ENCODE results near the gene CDT1. TPM values are rescaled to one million over a fixed set of nuclear protein-coding genes. Genes with fewer than 3 reads are reported as not detected.

The CDT1 gene
- total RNA-seq, 1 donor = 7.8 TPM

DNA sequence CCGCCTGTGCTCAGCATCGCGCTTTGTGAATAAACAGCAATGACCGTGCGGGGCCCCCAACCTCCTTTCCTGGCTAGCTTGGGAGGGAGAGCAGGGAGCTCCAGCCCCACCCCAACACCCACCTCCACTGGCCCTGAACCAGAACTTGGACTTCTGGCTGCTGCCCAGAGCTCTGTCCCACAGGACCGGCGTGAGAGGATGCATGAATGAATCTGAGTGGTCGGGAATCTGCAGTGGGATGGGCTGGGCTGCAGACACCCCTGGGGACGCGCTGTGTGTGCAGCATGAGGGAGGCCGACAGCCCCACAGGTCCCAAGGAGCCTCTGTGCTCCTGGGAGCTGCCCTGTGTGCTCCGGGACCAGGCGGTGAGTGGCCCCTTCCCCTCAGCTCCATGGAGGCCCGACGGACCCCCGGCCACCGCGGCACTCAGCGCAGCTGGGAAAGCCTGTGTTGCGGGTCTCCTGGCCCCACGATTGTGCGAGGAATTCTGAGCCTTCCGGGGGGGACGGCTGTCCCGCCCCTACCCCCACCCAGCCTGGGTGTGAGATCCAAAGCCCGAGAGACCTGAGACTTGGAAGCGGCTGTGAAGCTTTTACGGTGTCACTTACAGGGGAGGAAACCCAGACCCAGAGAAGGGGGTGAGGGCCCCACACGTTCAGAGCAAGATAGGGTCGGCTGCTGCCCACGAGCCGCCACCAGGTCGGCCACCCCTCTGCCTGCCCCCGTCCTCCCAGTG, 24.0 kb upstream of the CDT1 start:
- no peak overlapping the region for H3K4me3 ChIP-seq (ENCODE audit: low read depth, low read length)
- TF ChIP-seq, protein P1, sequence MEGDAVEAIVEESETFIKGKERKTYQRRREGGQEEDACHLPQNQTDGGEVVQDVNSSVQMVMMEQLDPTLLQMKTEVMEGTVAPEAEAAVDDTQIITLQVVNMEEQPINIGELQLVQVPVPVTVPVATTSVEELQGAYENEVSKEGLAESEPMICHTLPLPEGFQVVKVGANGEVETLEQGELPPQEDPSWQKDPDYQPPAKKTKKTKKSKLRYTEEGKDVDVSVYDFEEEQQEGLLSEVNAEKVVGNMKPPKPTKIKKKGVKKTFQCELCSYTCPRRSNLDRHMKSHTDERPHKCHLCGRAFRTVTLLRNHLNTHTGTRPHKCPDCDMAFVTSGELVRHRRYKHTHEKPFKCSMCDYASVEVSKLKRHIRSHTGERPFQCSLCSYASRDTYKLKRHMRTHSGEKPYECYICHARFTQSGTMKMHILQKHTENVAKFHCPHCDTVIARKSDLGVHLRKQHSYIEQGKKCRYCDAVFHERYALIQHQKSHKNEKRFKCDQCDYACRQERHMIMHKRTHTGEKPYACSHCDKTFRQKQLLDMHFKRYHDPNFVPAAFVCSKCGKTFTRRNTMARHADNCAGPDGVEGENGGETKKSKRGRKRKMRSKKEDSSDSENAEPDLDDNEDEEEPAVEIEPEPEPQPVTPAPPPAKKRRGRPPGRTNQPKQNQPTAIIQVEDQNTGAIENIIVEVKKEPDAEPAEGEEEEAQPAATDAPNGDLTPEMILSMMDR (IDR thresholded peaks at IDR 0.05; ENCODE audit: insufficient read depth, low read depth, low read length) = no peak
- no peak for DNase-seq (ENCODE audit: low read depth)

- no peak for DNase-seq (ENCODE audit: low read depth)
- H3K4me3 ChIP-seq (ENCODE audit: low read depth, low read length) = peak overlapping the region; percentile 12
- TF ChIP-seq, protein P1 (IDR thresholded peaks at IDR 0.05; ENCODE audit: insufficient read depth, low read depth, low read length) = no peak
Measured at GRCh38 chr16:88780142-88781062, 23.2 kb upstream of the CDT1 start.

GRCh38 chr16:88781140-88782077, 22.2 kb upstream of the CDT1 start:
- no peak for DNase-seq (ENCODE audit: low read depth)
- TF ChIP-seq, protein P1 (IDR thresholded peaks at IDR 0.05; ENCODE audit: insufficient read depth, low read depth, low read length) = no peak

GRCh38 chr16:88782454-88783390, 20.9 kb upstream of the CDT1 start:
- TF ChIP-seq, protein P1 (IDR thresholded peaks at IDR 0.05; ENCODE audit: insufficient read depth, low read depth, low read length) = no peak
- peak; percentile 59 for DNase-seq (ENCODE audit: low read depth)
- H3K4me3 ChIP-seq (ENCODE audit: low read depth, low read length) = peak overlapping the region; percentile 72

More at GRCh38 chr16:88781140-88782077, 22.2 kb upstream of the CDT1 start:
- no peak overlapping the region for H3K4me3 ChIP-seq (ENCODE audit: low read depth, low read length)

DNA sequence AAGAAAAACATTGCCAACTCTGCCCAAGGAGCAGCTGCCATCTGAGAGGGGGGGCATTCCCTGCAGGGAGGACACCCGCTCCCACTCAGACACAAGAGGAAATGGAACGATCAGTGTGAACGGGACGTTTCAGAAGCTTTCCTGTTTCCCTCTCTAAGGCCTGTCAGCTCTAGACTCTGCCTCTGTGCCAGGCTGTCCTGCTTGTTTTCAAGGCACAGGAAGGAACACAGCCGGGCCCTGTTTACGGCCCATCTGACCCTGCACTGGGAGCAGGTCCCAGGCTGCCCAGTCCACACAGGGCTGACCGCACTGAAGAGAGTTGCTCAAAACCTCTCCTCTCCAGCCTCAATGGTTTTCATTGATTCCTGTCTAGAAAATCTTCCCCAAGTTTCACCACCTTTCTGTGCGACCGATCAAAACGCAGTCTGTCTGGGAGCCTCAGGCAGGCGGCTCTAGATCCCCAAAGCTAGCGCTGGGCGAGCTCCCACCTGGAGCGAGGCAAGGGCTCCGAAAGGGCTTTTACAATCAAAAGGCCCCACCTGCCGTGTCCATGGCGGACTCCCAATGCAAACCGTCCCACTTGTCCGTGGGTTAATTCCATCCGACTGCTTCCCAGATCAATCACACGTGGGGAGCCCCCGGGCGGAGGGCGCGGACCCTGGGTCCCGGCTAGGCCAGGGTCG, 20.1 kb upstream of the CDT1 start:
- TF ChIP-seq, protein P1 (IDR thresholded peaks at IDR 0.05; ENCODE audit: insufficient read depth, low read depth, low read length) = no peak
- DNase-seq (ENCODE audit: low read depth) = peak; percentile 75
- peak overlapping the region; percentile 72 for H3K4me3 ChIP-seq (ENCODE audit: low read depth, low read length)

Data from fibroblast of villous mesenchyme (primary cell).